Lung (tissue), 12 donors: Measurements from ENCODE around the gene DMPK. TPM values are rescaled to one million over a fixed set of nuclear protein-coding genes. Genes with fewer than 3 reads are reported as not detected.
"Not testable (repeated sequence)": the region's sequence is repeated elsewhere in the genome, so short reads cannot be mapped to it uniquely, and the experiment has no call there.

Source experiments
- ATAC-seq: fragments of 200-7000 bp; cut with Tn5 transposase; one replicate; pipeline ENCODE4 v1.9.1; 2020; ENCODE audit warnings: moderate number of reproducible peaks; ENCODE audit not compliant: insufficient read depth, low FRiP score
- DNase-seq, 3 donors: peaks; one replicate each; pipeline ENCODE4 v3.0.0-alpha.2; 2013 to 2017
- H3K27ac ChIP-seq, 2 donors: one replicate each; pipeline ENCODE4 v1.5.1; 2013; ENCODE audit warnings: mild to moderate bottlenecking in 2 of 2, moderate library complexity in 2 of 2, control low read depth in 1 of 2, inconsistent platforms in 1 of 2, low read depth in 1 of 2, low read length in 1 of 2
- H3K27me3 ChIP-seq, 3 donors: one replicate each; pipeline ENCODE4 v1.5.1; 2013; ENCODE audit warnings: low read length in 2 of 3; ENCODE audit not compliant: control insufficient read depth in 3 of 3, insufficient read depth in 3 of 3
- H3K36me3 ChIP-seq, 4 donors: one replicate each; pipeline ENCODE4 v1.5.1; 2013; ENCODE audit warnings: low read length in 4 of 4, mild to moderate bottlenecking in 1 of 4, moderate library complexity in 1 of 4; ENCODE audit not compliant: control insufficient read depth in 4 of 4, insufficient read depth in 4 of 4
- H3K4me1 ChIP-seq, 5 donors: one replicate each; pipeline ENCODE4 v1.5.1; 2013; ENCODE audit warnings: low read length in 5 of 5, mild to moderate bottlenecking in 2 of 5, moderate library complexity in 1 of 5; ENCODE audit not compliant: control insufficient read depth in 5 of 5, insufficient read depth in 5 of 5
- H3K4me3 ChIP-seq: one replicate; pipeline ENCODE4 v1.5.1; 2013; ENCODE audit warnings: mild to moderate bottlenecking, control low read depth, moderate library complexity
- H3K9ac ChIP-seq, 2 donors: one replicate each; pipeline ENCODE4 v1.5.1; 2013; ENCODE audit warnings: low read length in 2 of 2, control low read depth in 1 of 2; ENCODE audit not compliant: insufficient read depth in 1 of 2
- H3K9me3 ChIP-seq, 4 donors: one replicate each; pipeline ENCODE4 v1.5.1; 2013; ENCODE audit warnings: low read length in 3 of 4, mild to moderate bottlenecking in 1 of 4, moderate library complexity in 1 of 4; ENCODE audit not compliant: control insufficient read depth in 4 of 4, insufficient read depth in 3 of 4
- CTCF ChIP-seq: IDR thresholded peaks from 2 replicates; pipeline ENCODE4 v1.5.1; 2012; ENCODE audit warnings: mild to moderate bottlenecking; ENCODE audit errors: control extremely low read depth, extremely low read depth
- WGBS, 2 donors: extraction: QIAGEN DNeasy Blood & Tissue Kit; methylation state at CpG; one replicate each; pipeline ENCODE4 v1.1.7; 2013; 5-methylcytosine and 5-hydroxymethylcytosine counted together
- polyA plus RNA-seq, 2 donors: library from polyadenylated mRNA; stranded (reverse); fragments of 200-250 nt; gene quantifications; one replicate each; pipeline ENCODE4 v1.2.1, GENCODE V29; 2013
- total RNA-seq, 2 donors: library from RNA; depleted of rRNA in 1 of 2; stranded (reverse); fragments of >200 nt in 1 of 2; gene quantifications; one replicate each; pipeline ENCODE4 v1.2.1, GENCODE V29; 2014 to 2021
- donor health status: control.
- donor health status: control.
- donor health status: Bipolar disorder and iron deficiency.
- donor health status: healthy.
- donor health status: DM: yes; HTN: yes; CAD: no.

DMPK gene
- total and polyA plus RNA-seq, 4 donors = 32.4 to 70.4 (median 40.4) TPM

GRCh38 chr19:45753548-45753947, 28.7 kb downstream of the DMPK start:
- Histone ChIP-seq H3K4me1 (no peaks in the 10 kb centered on the region), H3K4me3 (no peak overlapping the region), H3K9ac (no peak overlapping the region), H3K27ac (no peak overlapping the region), H3K27me3 (no peaks in the 10 kb centered on the region), H3K9me3 (no peaks in the 10 kb centered on the region), H3K36me3 (no peaks in the 10 kb centered on the region)
- WGBS, 2 donors = 74 to 80% methylated on average over 6 of the region's 6 CpGs
- ATAC-seq = no peak
- no peak for DNase-seq
- TF ChIP-seq CTCF = no peak

- no peaks in the 10 kb centered on the region for H3K36me3 ChIP-seq
- H3K27me3 ChIP-seq = no peaks in the 10 kb centered on the region
Observed at GRCh38 chr19:45752639-45753038, 29.7 kb downstream of the DMPK start.

GRCh38 chr19:45751483-45751882, 30.8 kb downstream of the DMPK start:
- not testable (repeated sequence) for H3K27ac ChIP-seq, H3K9me3 ChIP-seq, H3K4me1 ChIP-seq, H3K36me3 ChIP-seq, DNase-seq, H3K9ac ChIP-seq, H3K27me3 ChIP-seq, ATAC-seq, H3K4me3 ChIP-seq
- WGBS, 2 donors = 89 to 96% methylated on average over 10 of the region's 10 CpGs

More at GRCh38 chr19:45752639-45753038, 29.7 kb downstream of the DMPK start:
- Histone ChIP-seq H3K4me1 (no peaks in the 10 kb centered on the region), H3K27ac (no peak overlapping the region), H3K4me3 (no peak overlapping the region), H3K9ac (no peak overlapping the region), H3K9me3 (no peaks in the 10 kb centered on the region)
- DNase-seq = no peak
- ATAC-seq = no peak
- no peak for TF ChIP-seq CTCF
- WGBS, 2 donors = 94 to 96% methylated on average over 11 to 12 of the region's 12 CpGs

GRCh38 chr19:45747513-45747912, 34.8 kb downstream of the DMPK start:
- Histone ChIP-seq H3K27ac (no peak overlapping the region), H3K9ac (no peak overlapping the region), H3K36me3 (no peaks in the 10 kb centered on the region), H3K4me1 (no peaks in the 10 kb centered on the region), H3K27me3 (no peaks in the 10 kb centered on the region), H3K9me3 (no peaks in the 10 kb centered on the region), H3K4me3 (no peak overlapping the region)
- WGBS, 2 donors = 89 to 94% methylated on average over 5 of the region's 5 CpGs
- ATAC-seq = no peak
- no peak for DNase-seq
- no peak for TF ChIP-seq CTCF
